DND-41 (cell line): ENCODE data around the gene HDAC6.

Source experiments
- EZH2 ChIP-seq: IDR thresholded peaks from 3 replicates; pipeline ENCODE4 v1.6.1; 2012; ENCODE audit warnings: borderline replicate concordance, low read depth, mild to moderate bottlenecking, moderate library complexity, low read length, inconsistent platforms; ENCODE audit not compliant: severe bottlenecking
- TF ChIP-seq, protein P1 (sequence below): IDR thresholded peaks from 2 replicates; pipeline ENCODE4 v1.5.1; 2012; ENCODE audit warnings: borderline replicate concordance, low read length, moderate library complexity, mild to moderate bottlenecking; ENCODE audit not compliant: poor library complexity, severe bottlenecking; ENCODE audit errors: extremely low read depth

DNA sequence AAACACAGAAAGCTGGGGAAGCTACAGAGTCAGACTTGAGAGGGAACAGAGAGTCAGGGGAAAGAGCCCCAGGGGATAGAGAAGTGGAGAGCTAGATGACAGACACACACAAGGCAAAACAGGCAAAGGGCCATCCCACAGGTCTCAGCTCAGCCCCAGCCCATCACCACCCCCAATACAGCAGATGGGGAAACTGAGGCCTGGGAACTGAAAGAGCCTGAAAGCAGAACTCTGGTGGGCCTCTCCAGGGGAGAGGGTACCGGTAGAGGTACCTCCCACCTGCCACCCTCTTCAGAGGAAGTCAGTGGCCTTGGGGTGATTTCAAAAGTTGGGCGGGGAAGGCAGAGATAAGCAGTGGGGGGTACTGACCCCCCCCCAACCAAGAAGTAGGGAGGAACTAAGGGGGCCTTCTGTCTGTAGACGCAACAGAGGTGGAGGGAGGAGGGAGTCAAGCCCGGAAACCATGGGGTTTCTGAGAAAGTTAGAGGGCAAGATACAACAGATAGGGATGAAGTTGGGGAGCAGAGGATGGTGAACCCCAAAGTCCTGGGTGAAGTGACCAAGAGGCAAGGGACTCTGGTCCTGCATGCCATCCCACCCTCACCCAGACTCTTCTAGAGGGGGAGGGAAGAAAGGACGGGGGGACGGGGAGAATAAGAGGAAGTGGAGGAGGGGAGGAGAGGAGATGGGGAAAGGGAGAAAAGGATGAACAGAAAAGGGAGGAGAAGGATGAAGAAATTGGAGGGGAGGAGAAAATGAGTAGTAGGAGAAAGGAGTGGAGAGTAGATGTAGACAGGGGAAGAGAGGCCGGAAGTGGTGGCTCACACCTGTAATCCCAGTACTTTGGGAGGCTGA is 12.3 kb upstream of the HDAC6 start:
- no peak for TF ChIP-seq EZH2
- TF ChIP-seq, protein P1, sequence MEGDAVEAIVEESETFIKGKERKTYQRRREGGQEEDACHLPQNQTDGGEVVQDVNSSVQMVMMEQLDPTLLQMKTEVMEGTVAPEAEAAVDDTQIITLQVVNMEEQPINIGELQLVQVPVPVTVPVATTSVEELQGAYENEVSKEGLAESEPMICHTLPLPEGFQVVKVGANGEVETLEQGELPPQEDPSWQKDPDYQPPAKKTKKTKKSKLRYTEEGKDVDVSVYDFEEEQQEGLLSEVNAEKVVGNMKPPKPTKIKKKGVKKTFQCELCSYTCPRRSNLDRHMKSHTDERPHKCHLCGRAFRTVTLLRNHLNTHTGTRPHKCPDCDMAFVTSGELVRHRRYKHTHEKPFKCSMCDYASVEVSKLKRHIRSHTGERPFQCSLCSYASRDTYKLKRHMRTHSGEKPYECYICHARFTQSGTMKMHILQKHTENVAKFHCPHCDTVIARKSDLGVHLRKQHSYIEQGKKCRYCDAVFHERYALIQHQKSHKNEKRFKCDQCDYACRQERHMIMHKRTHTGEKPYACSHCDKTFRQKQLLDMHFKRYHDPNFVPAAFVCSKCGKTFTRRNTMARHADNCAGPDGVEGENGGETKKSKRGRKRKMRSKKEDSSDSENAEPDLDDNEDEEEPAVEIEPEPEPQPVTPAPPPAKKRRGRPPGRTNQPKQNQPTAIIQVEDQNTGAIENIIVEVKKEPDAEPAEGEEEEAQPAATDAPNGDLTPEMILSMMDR, result no peak
